HCT116 (cell line): ENCODE data around the gene CEP70. TPM values are rescaled to one million over a fixed set of nuclear protein-coding genes. Genes with fewer than 3 reads are reported as not detected.

Experiments
- ATAC-seq: fragments of 200-7000 bp; cut with Tn5 transposase; 2 replicates; pipeline ENCODE4 v1.9.1; 2020; ENCODE audit warnings: mild to moderate bottlenecking, moderate library complexity
- BruUV-seq: library from RNA; stranded (reverse); fragments of 400-500 nt; replicated peaks from 2 replicates; lab custom pipeline; 2021; lab: Mats Ljungman, UMichigan
- CTCF ChIA-PET: fragments of 300-600 bp; sonication (Branson Sonifier 250); formaldehyde crosslinking; loops from one replicate; lab custom pipeline; 2021; ENCODE audit warnings: antibody characterized with exemption; lab: Charles Lee
- POLR2A ChIA-PET: fragments of 300-600, 350-600 bp; sonication (Branson Sonifier 250); formaldehyde crosslinking; loops from one replicate; lab custom pipeline; 2021; ENCODE audit warnings: antibody characterized with exemption; lab: Charles Lee
- RAD21 ChIA-PET, 2 experiments: fragments of 300-600 bp; sonication (Branson Sonifier 250); formaldehyde crosslinking; loops; one replicate each; lab custom pipeline; 2023; ENCODE audit warnings: low total read pairs in 2 of 2; ENCODE audit not compliant: uncharacterized antibody in 2 of 2, unreplicated experiment in 2 of 2, low non-redundant PET in 1 of 2; lab: Charles Lee
- DNase-seq: peaks from one replicate; pipeline ENCODE4 v3.0.0-alpha.2; 2010; ENCODE audit warnings: low read depth, low spot score
- H2AFZ ChIP-seq: fragments of 200-600 bp; shearing (Covaris generic), sonication (generic); 2 replicates; pipeline ENCODE4 v1.6.1; 2017; ENCODE audit warnings: low read depth, mixed run types, mixed read lengths, antibody characterized with exemption, low read length; ENCODE audit not compliant: poor library complexity, severe bottlenecking
- H3K27ac ChIP-seq: 2 replicates; pipeline ENCODE4 v1.5.1; 2012; ENCODE audit warnings: low read depth, low read length
- H3K27me3 ChIP-seq: fragments of 200-600 bp; sonication (generic); 2 replicates; pipeline ENCODE4 v1.6.1; 2016; ENCODE audit warnings: mixed run types, low read length, mixed read lengths; ENCODE audit not compliant: insufficient read depth
- H3K36me3 ChIP-seq, 2 experiments: fragments of 200-500 bp in 1 of 2; fragments of 200-600 bp in 1 of 2; sonication (Bioruptor generic) in 1 of 2; sonication (generic) in 1 of 2; 2 replicates each; pipeline versions ENCODE4 v1.5.1 to v1.6.1; 2014 to 2016; ENCODE audit warnings: low read length in 2 of 2, inconsistent platforms in 1 of 2, mixed read lengths in 1 of 2, mixed run types in 1 of 2; ENCODE audit not compliant: insufficient read depth in 2 of 2, control insufficient read depth in 1 of 2
- H3K4me1 ChIP-seq, 2 experiments: fragments of 200-600 bp in 1 of 2; sonication (generic) in 1 of 2; 2 replicates each; pipeline versions ENCODE4 v1.5.1 to v1.6.1; 2012 to 2017; ENCODE audit warnings: low read length in 2 of 2, inconsistent platforms in 1 of 2, mild to moderate bottlenecking in 1 of 2, mixed read lengths in 1 of 2, mixed run types in 1 of 2, moderate library complexity in 1 of 2; ENCODE audit not compliant: insufficient read depth in 2 of 2, control insufficient read depth in 1 of 2
- H3K4me2 ChIP-seq: fragments of 200-600 bp; sonication (generic); 2 replicates; pipeline ENCODE4 v1.6.1; 2017; ENCODE audit warnings: mixed run types, low read length, mixed read lengths
- H3K4me3 ChIP-seq, 2 experiments: fragments of 200-600 bp in 1 of 2; sonication (generic) in 1 of 2; replicated peaks in 1 of 2; 2 replicates each; pipeline ENCODE4 v1.5.1; 2011 to 2016; ENCODE audit warnings: low read length in 2 of 2, control low read depth in 1 of 2, low read depth in 1 of 2, mild to moderate bottlenecking in 1 of 2, mixed read lengths in 1 of 2, mixed run types in 1 of 2
- H3K79me2 ChIP-seq: fragments of 200-600 bp; sonication (generic); 2 replicates; pipeline ENCODE4 v1.6.1; 2017; ENCODE audit warnings: mild to moderate bottlenecking, mixed run types, low read length, moderate library complexity, mixed read lengths; ENCODE audit not compliant: insufficient read depth
- H3K9ac ChIP-seq: fragments of 200-600 bp; sonication (generic); 2 replicates; pipeline ENCODE4 v1.6.1; 2016; ENCODE audit warnings: low read length, mixed read lengths
- H3K9me2 ChIP-seq: fragments of 200-600 bp; sonication (generic), shearing (Covaris generic); 2 replicates; pipeline ENCODE4 v1.6.1; 2017; ENCODE audit warnings: mixed run types, mild to moderate bottlenecking, moderate library complexity; ENCODE audit not compliant: insufficient read depth
- H3K9me3 ChIP-seq, 2 experiments: fragments of 200-500 bp in 1 of 2; fragments of 200-600 bp in 1 of 2; sonication (Bioruptor generic) in 1 of 2; sonication (generic) in 1 of 2; 2 replicates each; pipeline ENCODE4 v1.6.1; 2014 to 2017; ENCODE audit warnings: low read length in 2 of 2, mixed read lengths in 2 of 2, inconsistent platforms in 1 of 2, low read depth in 1 of 2, mild to moderate bottlenecking in 1 of 2, mixed run types in 1 of 2, moderate library complexity in 1 of 2; ENCODE audit not compliant: control insufficient read depth in 1 of 2, insufficient read depth in 1 of 2
- H4K20me1 ChIP-seq: fragments of 200-600 bp; sonication (generic), shearing (Covaris generic); 2 replicates; pipeline ENCODE4 v1.6.1; 2017; ENCODE audit warnings: mixed run types, mild to moderate bottlenecking, moderate library complexity; ENCODE audit not compliant: insufficient read depth
- ATF3 ChIP-seq: IDR thresholded peaks from 2 replicates; pipeline ENCODE4 v1.6.1; 2012
- CEBPB ChIP-seq: IDR thresholded peaks from 2 replicates; pipeline ENCODE4 v1.6.1; 2012; ENCODE audit warnings: low read depth
- CTCF ChIP-seq, 3 experiments: fragments of 200-600 bp in 1 of 3; sonication (generic) in 1 of 3; IDR thresholded peaks in 2 of 3; conservative IDR thresholded peaks in 1 of 3; 2 replicates each; pipeline ENCODE4 v1.5.1; 2012 to 2017; ENCODE audit warnings: low read depth in 2 of 3, low read length in 2 of 3, antibody characterized with exemption in 1 of 3, borderline replicate concordance in 1 of 3, control low read depth in 1 of 3, mild to moderate bottlenecking in 1 of 3, mixed read lengths in 1 of 3, mixed run types in 1 of 3, moderate library complexity in 1 of 3; ENCODE audit not compliant: insufficient read depth in 1 of 3
- EGR1 ChIP-seq: IDR thresholded peaks from 2 replicates; pipeline ENCODE4 v1.6.1; 2012; ENCODE audit warnings: low read depth
- EZH2phosphoT487 ChIP-seq: fragments of 200-600 bp; IDR thresholded peaks from 2 replicates; pipeline ENCODE4 v1.6.1; 2018; ENCODE audit warnings: antibody characterized with exemption, borderline replicate concordance
- FOSL1 ChIP-seq: IDR thresholded peaks from 2 replicates; pipeline ENCODE4 v1.6.1; 2012; ENCODE audit warnings: low read depth
- JUND ChIP-seq: IDR thresholded peaks from 2 replicates; pipeline ENCODE4 v1.6.1; 2012
- MAX ChIP-seq: IDR thresholded peaks from 2 replicates; pipeline ENCODE4 v1.6.1; 2012
- RAD21 ChIP-seq: IDR thresholded peaks from 2 replicates; pipeline ENCODE4 v1.6.1; 2012; ENCODE audit warnings: low read depth, mild to moderate bottlenecking
- REST ChIP-seq: IDR thresholded peaks from 2 replicates; pipeline ENCODE4 v1.6.1; 2012; ENCODE audit warnings: low read depth
- SIN3A ChIP-seq: IDR thresholded peaks from 2 replicates; pipeline ENCODE4 v1.6.1; 2012; ENCODE audit warnings: low read depth
- SP1 ChIP-seq: IDR thresholded peaks from 2 replicates; pipeline ENCODE4 v1.6.1; 2012; ENCODE audit warnings: low read depth
- SRF ChIP-seq: IDR thresholded peaks from 2 replicates; pipeline ENCODE4 v1.6.1; 2012; ENCODE audit warnings: low read depth
- TCF7L2 ChIP-seq: IDR thresholded peaks from 2 replicates; pipeline ENCODE4 v1.7.0; 2011; ENCODE audit warnings: borderline replicate concordance, inconsistent platforms; ENCODE audit not compliant: insufficient read depth, insufficient read length; ENCODE audit errors: extremely low read depth
- YY1 ChIP-seq: IDR thresholded peaks from 2 replicates; pipeline ENCODE4 v1.6.1; 2011; ENCODE audit warnings: low read length, low read depth, moderate library complexity, mild to moderate bottlenecking; ENCODE audit not compliant: insufficient replicate concordance; ENCODE audit errors: extremely low read depth
- ZBTB33 ChIP-seq: IDR thresholded peaks from 2 replicates; pipeline ENCODE4 v1.6.1; 2011; ENCODE audit warnings: mild to moderate bottlenecking, low read length, moderate library complexity; ENCODE audit not compliant: insufficient replicate concordance; ENCODE audit errors: extremely low read depth
- ZFX ChIP-seq: fragments of 450-650 bp; IDR thresholded peaks from 2 replicates; pipeline ENCODE4 v1.6.1; 2017
- ZNF274 ChIP-seq: fragments of 200-500 bp; sonication (Bioruptor generic); IDR thresholded peaks from 2 replicates; pipeline ENCODE4 v1.6.1; 2014; ENCODE audit warnings: mild to moderate bottlenecking, low read depth, low read length, inconsistent platforms
- intact Hi-C: fragments of 100-400 bp; cut with micrococcal nuclease; formaldehyde crosslinking; loops from 2 replicates; pipeline ENCODE4 v1.10.0; 2022
- total RNA-seq: library from RNA; stranded (reverse); gene quantifications from one replicate; pipeline ENCODE4 v1.2.1, GENCODE V29; 2021; ENCODE audit not compliant: unreplicated experiment

Gene CEP70
- total RNA-seq, 1 experiment from 2014 or later, result 38.7 TPM

GRCh38 chr3:138473391-138473790 is 120.7 kb downstream of the CEP70 start:
- no peak overlapping the region for H3K27ac ChIP-seq
- DNase-seq (no peak), ATAC-seq (no peak)
- H3K27me3 ChIP-seq, result no peaks in the 10 kb centered on the region
- POLR2A ChIA-PET, result no interaction called here
- H4K20me1 ChIP-seq, result no peaks in the 10 kb centered on the region
- CTCF ChIA-PET, result no interaction called here
- no peak overlapping the region for H3K9ac ChIP-seq
- no peak for TF ChIP-seq JUND
- TF ChIP-seq RAD21, result no peak
- no peak for TF ChIP-seq TCF7L2
- no peak for TF ChIP-seq EGR1
- TF ChIP-seq ZNF274, result no peak
- TF ChIP-seq ZBTB33, result no peak
- TF ChIP-seq MAX, result no peak
- TF ChIP-seq EZH2phosphoT487, result no peak
- no peak for TF ChIP-seq REST
- TF ChIP-seq ZFX, result no peak
- TF ChIP-seq SRF, result no peak
- TF ChIP-seq CTCF (IDR thresholded peaks at IDR 0.05 in 2 of 3, conservative IDR thresholded peaks at IDR 0.05 in 1 of 3; ENCODE audit: borderline replicate concordance in 1 of 3, insufficient read depth in 1 of 3, low read depth in 2 of 3, low read length in 2 of 3), result no peak
- TF ChIP-seq FOSL1, result no peak
- TF ChIP-seq SIN3A, result no peak
- no peak for TF ChIP-seq ATF3
- TF ChIP-seq YY1, result no peak
- no peak for TF ChIP-seq SP1
- TF ChIP-seq CEBPB, result no peak
- no peak overlapping the region for H2AFZ ChIP-seq
- BruUV-seq, result no TSS peak
- H3K79me2 ChIP-seq, result no peaks in the 10 kb centered on the region
- peaks cover 0 to 6% of the 10 kb centered on the region in 2 experiments; a peak in 1 of 4 replicates for H3K4me1 ChIP-seq
- H3K4me3 ChIP-seq, result no peak overlapping the region
- no peaks in the 10 kb centered on the region for H3K9me3 ChIP-seq
- H3K36me3 ChIP-seq, result no peaks in the 10 kb centered on the region
- RAD21 ChIA-PET, result no interaction called here
- H3K9me2 ChIP-seq, result no peaks in the 10 kb centered on the region
- intact Hi-C loops, result loop anchor here (10.0 kb wide), 2 partner anchors 221 to 851 kb away; no protein-coding TSS in a partner anchor
- H3K4me2 ChIP-seq, result no peak overlapping the region
